GM23338 (cell line): ENCODE results near the gene TRIM67. TPM values are rescaled to one million over a fixed set of nuclear protein-coding genes. Genes with fewer than 3 reads are reported as not detected.
"Not testable (repeated sequence)": the region's sequence is repeated elsewhere in the genome, so short reads cannot be mapped to it uniquely, and the experiment has no call there.

ENCODE experiments used
- ATAC-seq: fragments of 200-7000 bp; cut with Tn5 transposase; 3 replicates; pipeline ENCODE4 v1.9.1; 2020
- DNase-seq: peaks from one replicate; pipeline ENCODE4 v3.0.0-alpha.2; 2015; ENCODE audit warnings: low spot score
- H2AFZ ChIP-seq: fragments of 200-600 bp; sonication (generic); 2 replicates; pipeline ENCODE4 v1.8.0; 2016; ENCODE audit warnings: antibody characterized with exemption, mild to moderate bottlenecking, moderate library complexity
- H3F3A ChIP-seq: fragments of 200-600 bp; sonication (generic); replicated peaks from 2 replicates; pipeline ENCODE4 v1.8.0; 2017; ENCODE audit warnings: antibody characterized with exemption, mixed run types, low read depth
- H3K27ac ChIP-seq: fragments of 200-600 bp; sonication (generic); 2 replicates; pipeline ENCODE4 v1.6.1; 2016; ENCODE audit warnings: low read depth
- H3K27me3 ChIP-seq: fragments of 200-600 bp; sonication (generic); 2 replicates; pipeline ENCODE4 v1.8.0; 2016; ENCODE audit warnings: mild to moderate bottlenecking, mixed run types, moderate library complexity; ENCODE audit not compliant: insufficient read depth
- H3K36me3 ChIP-seq: fragments of 200-600 bp; sonication (generic); 2 replicates; pipeline ENCODE4 v1.8.0; 2016; ENCODE audit warnings: mild to moderate bottlenecking; ENCODE audit not compliant: insufficient read depth
- H3K4me1 ChIP-seq: fragments of 200-600 bp; sonication (generic); 2 replicates; pipeline ENCODE4 v1.8.0; 2016; ENCODE audit warnings: mild to moderate bottlenecking, moderate library complexity; ENCODE audit not compliant: insufficient read depth
- H3K4me2 ChIP-seq: fragments of 200-600 bp; sonication (generic); 2 replicates; pipeline ENCODE4 v1.7.1; 2017; ENCODE audit warnings: mixed run types
- H3K4me3 ChIP-seq: fragments of 200-600 bp; sonication (generic); 2 replicates; pipeline ENCODE4 v1.6.1; 2016; ENCODE audit warnings: mixed run types
- H3K79me2 ChIP-seq: fragments of 200-600 bp; sonication (generic); replicated peaks from 2 replicates; pipeline ENCODE4 v1.8.0; 2017; ENCODE audit warnings: mild to moderate bottlenecking; ENCODE audit not compliant: insufficient read depth
- H3K9me2 ChIP-seq: fragments of 200-600 bp; sonication (generic); 2 replicates; pipeline ENCODE4 v1.8.0; 2017; ENCODE audit not compliant: insufficient read depth
- H4K20me1 ChIP-seq: fragments of 200-600 bp; sonication (generic); replicated peaks from 2 replicates; pipeline ENCODE4 v1.8.0; 2017; ENCODE audit warnings: mild to moderate bottlenecking; ENCODE audit not compliant: insufficient read depth
- H3K27ac Mint-ChIP-seq: 2 replicates; pipeline ENCODE4 v1.8.0; 2020; ENCODE audit warnings: inconsistent platforms, mild to moderate bottlenecking, moderate library complexity, mixed read lengths
- H3K27me3 Mint-ChIP-seq: 3 replicates; pipeline ENCODE4 v1.8.0; 2022; ENCODE audit warnings: low read depth, mild to moderate bottlenecking, moderate library complexity, mixed read lengths, inconsistent platforms; ENCODE audit not compliant: insufficient read depth, poor library complexity
- H3K36me3 Mint-ChIP-seq: 3 replicates; pipeline ENCODE4 v1.8.0; 2021; ENCODE audit warnings: low read depth, mild to moderate bottlenecking, inconsistent platforms, moderate library complexity, mixed read lengths
- H3K4me1 Mint-ChIP-seq: 3 replicates; pipeline ENCODE4 v1.8.0; 2020; ENCODE audit warnings: mild to moderate bottlenecking, inconsistent platforms, mixed read lengths
- H3K4me3 Mint-ChIP-seq: 3 replicates; pipeline ENCODE4 v1.8.0; 2021; ENCODE audit warnings: moderate library complexity, mild to moderate bottlenecking, inconsistent platforms, mixed read lengths
- H3K9me3 Mint-ChIP-seq: 3 replicates; pipeline ENCODE4 v1.8.0; 2020; ENCODE audit warnings: moderate library complexity, mild to moderate bottlenecking, inconsistent platforms, mixed read lengths
- CREB1 ChIP-seq: fragments of 250-450 bp; sonication (Bioruptor Pico); IDR thresholded peaks from 2 replicates; pipeline ENCODE4 v1.5.0; 2020; ENCODE audit warnings: low read depth, mild to moderate bottlenecking, moderate library complexity
- CTCF ChIP-seq, 2 experiments: fragments of 200-600 bp in 1 of 2; sonication (generic) in 1 of 2; conservative IDR thresholded peaks; 2 replicates each; pipeline versions ENCODE4 v1.5.1 to v1.6.1; 2016 to 2017; ENCODE audit warnings: antibody characterized with exemption in 2 of 2, low read depth in 2 of 2, mild to moderate bottlenecking in 2 of 2, moderate library complexity in 1 of 2
- EZH2phosphoT487 ChIP-seq: fragments of 200-600 bp; sonication (generic); IDR thresholded peaks from one replicate; pipeline ENCODE4 v1.8.1; 2018; ENCODE audit warnings: antibody characterized with exemption; ENCODE audit not compliant: unreplicated experiment
- ZNF114 ChIP-seq: fragments of 250-450 bp; sonication (Bioruptor Pico); IDR thresholded peaks from 2 replicates; pipeline ENCODE4 v1.5.0; 2020; ENCODE audit warnings: mild to moderate bottlenecking, moderate library complexity
- polyA plus RNA-seq: library from polyadenylated mRNA; unstranded; fragments of >200 nt; fragmentation: Nextera tagmentation; extraction: Ambion mirVana; gene quantifications from 2 replicates; pipeline ENCODE4 v1.2.1, GENCODE V29; 2016
- total RNA-seq: library from RNA; depleted of rRNA; stranded (reverse); fragments of >200 nt; shearing (Covaris generic); gene quantifications from 2 replicates; pipeline ENCODE4 v1.2.3, GENCODE V29; 2014
- TF ChIP-seq, protein P1 (sequence below): IDR thresholded peaks from 2 replicates; pipeline ENCODE4 v1.6.1; 2016; ENCODE audit warnings: antibody characterized with exemption
- TF ChIP-seq, protein P2 (sequence below): IDR thresholded peaks from one replicate; pipeline ENCODE4 v1.6.1; 2018; ENCODE audit warnings: antibody characterized with exemption; ENCODE audit not compliant: unreplicated experiment

Gene TRIM67
- total and polyA plus RNA-seq, 2 experiments from 2014 or later = 0.03 TPM; not detected in 1

- TF ChIP-seq, protein P1, sequence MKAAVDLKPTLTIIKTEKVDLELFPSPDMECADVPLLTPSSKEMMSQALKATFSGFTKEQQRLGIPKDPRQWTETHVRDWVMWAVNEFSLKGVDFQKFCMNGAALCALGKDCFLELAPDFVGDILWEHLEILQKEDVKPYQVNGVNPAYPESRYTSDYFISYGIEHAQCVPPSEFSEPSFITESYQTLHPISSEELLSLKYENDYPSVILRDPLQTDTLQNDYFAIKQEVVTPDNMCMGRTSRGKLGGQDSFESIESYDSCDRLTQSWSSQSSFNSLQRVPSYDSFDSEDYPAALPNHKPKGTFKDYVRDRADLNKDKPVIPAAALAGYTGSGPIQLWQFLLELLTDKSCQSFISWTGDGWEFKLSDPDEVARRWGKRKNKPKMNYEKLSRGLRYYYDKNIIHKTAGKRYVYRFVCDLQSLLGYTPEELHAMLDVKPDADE = no peak
- no peak for TF ChIP-seq EZH2phosphoT487
- TF ChIP-seq ZNF114 (CRISPR knock-in tag) = no peak
- no peak for TF ChIP-seq CTCF (conservative IDR thresholded peaks at IDR 0.05; ENCODE audit: low read depth in 2 of 2)
- no peak for TF ChIP-seq CREB1 (CRISPR knock-in tag)
- TF ChIP-seq, protein P2, sequence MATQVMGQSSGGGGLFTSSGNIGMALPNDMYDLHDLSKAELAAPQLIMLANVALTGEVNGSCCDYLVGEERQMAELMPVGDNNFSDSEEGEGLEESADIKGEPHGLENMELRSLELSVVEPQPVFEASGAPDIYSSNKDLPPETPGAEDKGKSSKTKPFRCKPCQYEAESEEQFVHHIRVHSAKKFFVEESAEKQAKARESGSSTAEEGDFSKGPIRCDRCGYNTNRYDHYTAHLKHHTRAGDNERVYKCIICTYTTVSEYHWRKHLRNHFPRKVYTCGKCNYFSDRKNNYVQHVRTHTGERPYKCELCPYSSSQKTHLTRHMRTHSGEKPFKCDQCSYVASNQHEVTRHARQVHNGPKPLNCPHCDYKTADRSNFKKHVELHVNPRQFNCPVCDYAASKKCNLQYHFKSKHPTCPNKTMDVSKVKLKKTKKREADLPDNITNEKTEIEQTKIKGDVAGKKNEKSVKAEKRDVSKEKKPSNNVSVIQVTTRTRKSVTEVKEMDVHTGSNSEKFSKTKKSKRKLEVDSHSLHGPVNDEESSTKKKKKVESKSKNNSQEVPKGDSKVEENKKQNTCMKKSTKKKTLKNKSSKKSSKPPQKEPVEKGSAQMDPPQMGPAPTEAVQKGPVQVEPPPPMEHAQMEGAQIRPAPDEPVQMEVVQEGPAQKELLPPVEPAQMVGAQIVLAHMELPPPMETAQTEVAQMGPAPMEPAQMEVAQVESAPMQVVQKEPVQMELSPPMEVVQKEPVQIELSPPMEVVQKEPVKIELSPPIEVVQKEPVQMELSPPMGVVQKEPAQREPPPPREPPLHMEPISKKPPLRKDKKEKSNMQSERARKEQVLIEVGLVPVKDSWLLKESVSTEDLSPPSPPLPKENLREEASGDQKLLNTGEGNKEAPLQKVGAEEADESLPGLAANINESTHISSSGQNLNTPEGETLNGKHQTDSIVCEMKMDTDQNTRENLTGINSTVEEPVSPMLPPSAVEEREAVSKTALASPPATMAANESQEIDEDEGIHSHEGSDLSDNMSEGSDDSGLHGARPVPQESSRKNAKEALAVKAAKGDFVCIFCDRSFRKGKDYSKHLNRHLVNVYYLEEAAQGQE = no peak
Measured at GRCh38 chr1:231125972-231126580, 35.8 kb upstream of the TRIM67 start (continued).

GRCh38 chr1:231127106-231127505 is 34.8 kb upstream of the TRIM67 start:
- not testable (repeated sequence) for H3K4me3 ChIP-seq, H3F3A ChIP-seq, H3K4me1 ChIP-seq, H3K36me3 Mint-ChIP-seq, H3K79me2 ChIP-seq, H2AFZ ChIP-seq, H3K4me1 Mint-ChIP-seq, DNase-seq, H3K27me3 ChIP-seq, H3K27ac Mint-ChIP-seq, H3K4me3 Mint-ChIP-seq, H3K9me2 ChIP-seq, H3K27ac ChIP-seq, H3K36me3 ChIP-seq, H3K4me2 ChIP-seq, H3K27me3 Mint-ChIP-seq, ATAC-seq, H4K20me1 ChIP-seq
- peaks cover 13% of the 10 kb centered on the region; the same call in 2 of the 3 replicates for H3K9me3 Mint-ChIP-seq

- H3K9me2 ChIP-seq, H3K79me2 ChIP-seq, H3K27ac Mint-ChIP-seq, H2AFZ ChIP-seq, H3K36me3 Mint-ChIP-seq, DNase-seq, H3K4me1 ChIP-seq, H3K4me1 Mint-ChIP-seq, H3K27me3 ChIP-seq, H4K20me1 ChIP-seq, ATAC-seq, H3K4me3 ChIP-seq, H3K4me3 Mint-ChIP-seq, H3F3A ChIP-seq, H3K27ac ChIP-seq, H3K27me3 Mint-ChIP-seq, H3K4me2 ChIP-seq, H3K36me3 ChIP-seq: not testable (repeated sequence)
- peaks cover 13% of the 10 kb centered on the region; the same call in 2 of the 3 replicates for H3K9me3 Mint-ChIP-seq
Measured at GRCh38 chr1:231128471-231128870, 33.4 kb upstream of the TRIM67 start.
